ENCODE measurements around the gene FAM107B. TPM values are rescaled to one million over a fixed set of nuclear protein-coding genes. Genes with fewer than 3 reads are reported as not detected.

FAM107B gene
- total RNA-seq, 1 donor from 2014 or later, result 50.9 TPM

DNA sequence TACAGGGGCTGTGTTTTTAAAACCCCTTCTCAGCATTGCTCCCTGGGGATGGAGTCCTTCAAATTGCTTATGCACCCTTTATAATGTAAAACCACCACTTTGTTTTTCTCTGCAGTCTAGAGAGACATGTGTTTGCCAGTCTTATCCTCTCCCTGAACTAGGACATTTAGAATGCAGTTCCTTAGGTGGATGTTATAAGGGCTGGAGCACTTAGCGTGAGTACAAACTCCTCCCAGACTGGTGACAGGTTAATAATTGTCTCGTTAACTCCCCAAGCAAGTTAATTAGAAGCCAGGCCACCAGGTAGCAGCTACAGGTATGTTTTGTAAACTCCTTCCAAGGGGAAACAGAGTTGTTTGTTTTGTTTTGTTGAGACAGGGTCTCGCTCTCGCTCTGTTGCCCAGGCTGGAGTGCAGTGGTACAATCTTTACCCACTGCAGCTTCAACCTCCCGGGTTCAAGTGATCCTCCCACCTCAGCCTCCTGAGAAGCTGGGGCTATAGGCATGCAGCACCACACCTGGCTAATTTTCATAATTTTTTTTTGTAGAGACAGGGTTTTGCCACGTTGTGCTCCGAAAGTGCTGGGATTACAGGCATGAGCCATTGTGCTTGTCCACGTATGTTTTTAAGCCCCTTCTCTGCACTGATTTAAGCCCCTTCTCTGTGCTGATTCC is 100.2 kb downstream of the FAM107B start:
- H3K36me3 Mint-ChIP-seq, result no peaks in the 10 kb centered on the region
- no peak overlapping the region for H3K4me3 Mint-ChIP-seq
- H3K9me3 Mint-ChIP-seq, result no peaks in the 10 kb centered on the region
- peaks cover 22% of the 10 kb centered on the region for H3K4me1 Mint-ChIP-seq (ENCODE audit: unreplicated experiment)
- TF ChIP-seq CTCF (conservative IDR thresholded peaks at IDR 0.05), result no peak
- no peaks in the 10 kb centered on the region for H3K27me3 Mint-ChIP-seq
- no peak overlapping the region for H3K27ac Mint-ChIP-seq
- DNase-seq (ENCODE audit: extremely low spot score, unreplicated experiment), result no peak

GRCh38 chr10:14673189-14673861 is 101.4 kb downstream of the FAM107B start:
- H3K36me3 Mint-ChIP-seq, result no peaks in the 10 kb centered on the region
- DNase-seq (ENCODE audit: extremely low spot score, unreplicated experiment), result no peak
- no peaks in the 10 kb centered on the region for H3K9me3 Mint-ChIP-seq
- peak overlapping the region; percentile 6 for H3K27ac Mint-ChIP-seq
- H3K27me3 Mint-ChIP-seq, result no peaks in the 10 kb centered on the region
- H3K4me1 Mint-ChIP-seq (ENCODE audit: unreplicated experiment), result peaks cover 22% of the 10 kb centered on the region
- no peak overlapping the region for H3K4me3 Mint-ChIP-seq
- TF ChIP-seq CTCF (conservative IDR thresholded peaks at IDR 0.05), result no peak

DNA sequence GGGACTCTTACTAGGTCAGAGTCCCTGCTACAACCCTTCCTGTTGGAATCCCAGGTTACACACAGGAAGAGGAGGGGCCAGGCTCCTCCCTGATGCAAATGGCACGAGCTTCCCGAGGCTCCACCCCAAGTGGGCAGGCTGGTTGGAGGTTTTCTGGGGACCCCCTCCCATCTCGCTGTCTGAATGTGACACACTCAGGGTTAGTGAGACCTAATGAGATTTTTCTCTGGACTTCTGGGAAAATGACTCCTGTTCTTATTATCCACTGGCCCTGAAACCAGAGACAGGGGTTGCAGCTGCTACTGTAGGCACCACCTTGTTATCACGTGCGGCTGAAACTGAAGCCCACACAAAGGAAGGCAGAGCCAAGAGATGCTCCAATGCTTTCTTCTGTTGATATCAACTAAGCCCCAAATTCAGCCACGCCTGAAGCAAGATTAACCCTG is 103.3 kb downstream of the FAM107B start:
- H3K27ac Mint-ChIP-seq, result no peak overlapping the region
- H3K36me3 Mint-ChIP-seq, result no peaks in the 10 kb centered on the region
- peaks cover 4% of the 10 kb centered on the region for H3K9me3 Mint-ChIP-seq
- TF ChIP-seq CTCF (conservative IDR thresholded peaks at IDR 0.05), result no peak
- H3K4me1 Mint-ChIP-seq (ENCODE audit: unreplicated experiment), result peaks cover 22% of the 10 kb centered on the region
- H3K4me3 Mint-ChIP-seq, result no peak overlapping the region
- no peak for DNase-seq (ENCODE audit: extremely low spot score, unreplicated experiment)
- no peaks in the 10 kb centered on the region for H3K27me3 Mint-ChIP-seq

- Mint-ChIP-seq H3K4me3 (no peak overlapping the region), H3K27me3 (no peaks in the 10 kb centered on the region), H3K36me3 (no peaks in the 10 kb centered on the region), H3K9me3 (peaks cover 11% of the 10 kb centered on the region), H3K4me1 (ENCODE audit: unreplicated experiment) (peaks cover 26% of the 10 kb centered on the region), H3K27ac (no peak overlapping the region)
- no peak for TF ChIP-seq CTCF (conservative IDR thresholded peaks at IDR 0.05)
- DNase-seq (ENCODE audit: extremely low spot score, unreplicated experiment), result no peak
These were observed 104.0 kb downstream of the FAM107B start for GRCh38 chr10:14670551-14671240.

GRCh38 chr10:14669576-14669975 is 105.1 kb downstream of the FAM107B start:
- no peak for TF ChIP-seq CTCF (conservative IDR thresholded peaks at IDR 0.05)
- no peaks in the 10 kb centered on the region for H3K27me3 Mint-ChIP-seq
- no peak for DNase-seq (ENCODE audit: extremely low spot score, unreplicated experiment)
- H3K36me3 Mint-ChIP-seq, result no peaks in the 10 kb centered on the region
- H3K4me3 Mint-ChIP-seq, result no peak overlapping the region
- H3K27ac Mint-ChIP-seq, result no peak overlapping the region
- peaks cover 11% of the 10 kb centered on the region for H3K9me3 Mint-ChIP-seq
- H3K4me1 Mint-ChIP-seq (ENCODE audit: unreplicated experiment), result peaks cover 22% of the 10 kb centered on the region

All from type B pancreatic cell (in vitro differentiated cells).